Esophagus squamous epithelium (tissue), 5 donors: ENCODE data around the gene ELF2. TPM values are rescaled to one million over a fixed set of nuclear protein-coding genes. Genes with fewer than 3 reads are reported as not detected.
A peak's percentile ranks its signal among the peaks of the same experiment; 100 is the strongest.

Experiments used
- DNase-seq: peaks from one replicate; lab custom pipeline; 2025; lab: John Stamatoyannopoulos, UW
- H3K27ac ChIP-seq, 4 donors: fragments of 200-600 bp; sonication (generic); one replicate each; pipeline ENCODE4 v1.5.1; 2016 to 2019; ENCODE audit warnings: mild to moderate bottlenecking in 1 of 4
- H3K27me3 ChIP-seq, 4 donors: fragments of 200-600 bp; sonication (generic); 1 replicate in 3 of 4; 2 replicates in 1 of 4; pipeline versions ENCODE4 v1.5.1 to v1.6.0; 2017 to 2021; ENCODE audit warnings: antibody characterized with exemption in 1 of 4
- H3K36me3 ChIP-seq, 3 donors: fragments of 200-600 bp; sonication (generic); one replicate each; pipeline ENCODE4 v1.5.1; 2016 to 2019
- H3K4me1 ChIP-seq, 3 donors: fragments of 200-600 bp; sonication (generic); one replicate each; pipeline ENCODE4 v1.5.1; 2017 to 2019
- H3K4me3 ChIP-seq, 4 donors: fragments of 200-600 bp; sonication (generic); 1 replicate in 3 of 4; 2 replicates in 1 of 4; pipeline ENCODE4 v1.5.1; 2016 to 2019; ENCODE audit warnings: mild to moderate bottlenecking in 2 of 4, moderate library complexity in 1 of 4
- H3K9me3 ChIP-seq, 3 donors: fragments of 200-600 bp; sonication (generic); one replicate each; pipeline ENCODE4 v1.5.1; 2016 to 2019
- CTCF ChIP-seq, 6 experiments: fragments of 450-650 bp in 4 of 6; fragments of 200-600 bp in 2 of 6; sonication (generic) in 2 of 6; IDR thresholded peaks; one replicate each; pipeline ENCODE4 v1.5.1; 2016 to 2019; ENCODE audit warnings: antibody characterized with exemption in 6 of 6, mild to moderate bottlenecking in 4 of 6, moderate library complexity in 4 of 6
- POLR2A ChIP-seq, 4 donors: fragments of 450-650 bp; IDR thresholded peaks; one replicate each; pipeline ENCODE4 v1.6.1; 2017; ENCODE audit warnings: antibody characterized with exemption in 4 of 4, mild to moderate bottlenecking in 4 of 4, moderate library complexity in 3 of 4
- WGBS, 2 donors: methylation state at CpG; one replicate each; pipeline ENCODE4 v1.1.5; 2018; 5-methylcytosine and 5-hydroxymethylcytosine counted together
- intact Hi-C: fragments of 100-400 bp; cut with DNase I; formaldehyde crosslinking; loops from one replicate; pipeline ENCODE4 v1.15.0; 2022
- total RNA-seq, 4 donors: library from RNA; depleted of rRNA; stranded (reverse); fragments of >200 nt; gene quantifications; one replicate each; pipeline ENCODE4 v1.1.0, GENCODE V29; 2016
- donor health status: DM: yes; HTN: yes; CAD: no.

The ELF2 gene
- total RNA-seq = 10 to 100 TPM; 17.6 to 47.3 (median 22.1) TPM

DNA sequence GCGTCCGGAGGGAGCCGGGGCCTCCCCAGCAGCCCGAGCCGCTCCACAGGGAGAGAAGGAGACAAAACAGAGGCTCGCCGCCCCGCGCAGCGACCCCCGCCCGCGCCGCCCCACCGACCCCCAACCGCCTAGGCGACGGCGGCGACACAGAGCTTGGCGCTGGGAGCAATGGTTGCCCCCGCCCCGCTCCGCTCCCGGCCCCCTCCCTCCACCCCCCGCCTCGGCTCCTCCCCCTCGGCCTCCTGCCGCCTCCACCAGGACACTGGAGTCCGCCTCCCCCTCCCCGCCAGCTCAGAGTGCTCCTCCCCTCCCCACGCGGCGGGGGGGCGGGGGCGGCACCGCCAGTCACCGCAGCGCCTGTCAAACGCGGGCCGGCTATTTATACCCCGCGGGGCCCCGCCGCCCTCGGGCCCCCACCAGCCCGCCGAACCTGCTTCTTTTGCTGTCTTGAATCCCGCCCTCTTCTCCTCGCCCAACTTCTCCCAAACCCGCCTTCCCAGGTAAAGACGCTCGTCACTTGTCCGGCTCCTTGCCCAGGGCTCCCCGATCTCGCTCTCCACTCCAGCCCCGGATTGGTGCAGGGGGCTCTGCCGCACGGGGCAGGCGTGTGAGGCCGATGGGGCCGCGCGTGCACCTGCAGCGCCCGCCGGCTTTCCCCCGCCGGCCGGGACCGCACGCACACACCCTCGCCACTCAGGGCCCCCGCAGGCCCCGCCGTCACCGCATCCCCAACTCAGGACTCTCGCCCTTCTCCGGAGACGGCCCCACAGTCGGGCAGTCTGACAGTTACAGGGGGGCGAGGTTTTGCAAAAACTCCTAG lies at the start of gene ELF2:
Gene ELF2 (minus strand): TSS at position 170 of the 820 bp plus-strand sequence. CDS start 39,517 bp downstream, outside the sequence.
- intact Hi-C loops = no loop called here
- Histone ChIP-seq H3K36me3 (no peaks in the 10 kb centered on the region), H3K4me3 (peak within 1 kb of the TSS; percentile 81 to 96 (median 91)), H3K27ac (peak within 1 kb of the TSS; percentile 97 to 100 (median 98)), H3K27me3 (no peaks in the 10 kb centered on the region), H3K4me1 (peaks cover 0 to 39% (median 10%) of the 10 kb centered on the region in 3 donors), H3K9me3 (no peaks in the 10 kb centered on the region)
- TF ChIP-seq POLR2A (IDR thresholded peaks at IDR 0.05) (peak in 2 of 4 donors; percentile 16 to 26), CTCF (IDR thresholded peaks at IDR 0.05) (no peak)
- WGBS, 2 donors = 2% methylated on average over 11 of the region's 83 CpGs; no CpG with 5 or more reads in 1 of the 2 donors
- peak; percentile 54 for DNase-seq

GRCh38 chr4:139223682-139224317 lies 46.8 kb upstream of the ELF2 start:
- 61 to 66% methylated on average over 2 of the region's 2 CpGs for WGBS, 2 donors
- TF ChIP-seq CTCF (IDR thresholded peaks at IDR 0.05) (no peak), POLR2A (IDR thresholded peaks at IDR 0.05) (no peak)
- intact Hi-C loops = no loop called here
- Histone ChIP-seq H3K4me3 (no peak overlapping the region), H3K4me1 (peaks cover 0 to 4% (median 0%) of the 10 kb centered on the region in 3 donors), H3K27me3 (no peaks in the 10 kb centered on the region), H3K27ac (no peak overlapping the region), H3K36me3 (no peaks in the 10 kb centered on the region), H3K9me3 (no peaks in the 10 kb centered on the region)
- DNase-seq = no peak

DNA sequence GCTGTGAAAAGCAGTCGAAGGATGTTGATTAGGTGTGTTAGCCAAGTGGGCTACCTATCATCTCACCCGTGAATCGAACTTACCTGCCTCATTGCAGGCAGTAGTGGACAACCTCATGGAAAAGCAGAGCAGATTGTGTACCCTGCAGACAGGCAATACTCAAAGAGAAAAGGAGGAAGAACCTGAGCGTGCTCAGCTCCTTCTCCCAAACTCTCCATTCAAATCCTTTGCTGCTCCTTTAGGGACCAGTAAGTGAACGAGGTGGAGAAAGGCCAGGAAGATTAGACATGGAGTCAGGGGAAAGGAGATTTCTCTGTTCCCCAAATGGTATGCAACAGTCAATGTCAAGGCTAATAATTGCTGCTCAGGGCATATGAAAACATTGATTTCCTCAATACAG lies 45.2 kb upstream of the ELF2 start:
- DNase-seq = no peak
- Histone ChIP-seq H3K27me3 (no peaks in the 10 kb centered on the region), H3K9me3 (no peaks in the 10 kb centered on the region), H3K4me3 (no peak overlapping the region), H3K27ac (no peak overlapping the region), H3K36me3 (no peaks in the 10 kb centered on the region), H3K4me1 (peaks cover 0 to 4% (median 0%) of the 10 kb centered on the region in 3 donors)
- WGBS, 2 donors = 86 to 95% methylated on average over 3 to 5 of the region's 5 CpGs
- intact Hi-C loops = no loop called here
- TF ChIP-seq CTCF (IDR thresholded peaks at IDR 0.05) (no peak), POLR2A (IDR thresholded peaks at IDR 0.05) (no peak)

- TF ChIP-seq POLR2A (IDR thresholded peaks at IDR 0.05) (no peak), CTCF (IDR thresholded peaks at IDR 0.05) (no peak)
- Histone ChIP-seq H3K36me3 (no peaks in the 10 kb centered on the region), H3K9me3 (no peaks in the 10 kb centered on the region), H3K27ac (no peak overlapping the region), H3K27me3 (no peaks in the 10 kb centered on the region), H3K4me3 (no peak overlapping the region), H3K4me1 (peaks cover 0 to 4% (median 0%) of the 10 kb centered on the region in 3 donors)
- intact Hi-C loops = no loop called here
- WGBS, 2 donors = 87% methylated on average over 5 of the region's 5 CpGs
- DNase-seq = no peak
These were observed 44.7 kb upstream of the ELF2 start for GRCh38 chr4:139221687-139222086.
